Hepatocyte (in vitro differentiated cells): Measurements from ENCODE around the gene ANKRD12.

Source experiments
- CTCF ChIP-seq: fragments of 200-600 bp; sonication (generic); IDR thresholded peaks from 2 replicates; pipeline ENCODE4 v1.5.1; 2016; ENCODE audit warnings: antibody characterized with exemption, mild to moderate bottlenecking; ENCODE audit not compliant: poor library complexity
- EZH2 ChIP-seq: fragments of 200-600 bp; sonication (generic); IDR thresholded peaks from 2 replicates; pipeline ENCODE4 v1.6.1; 2016; ENCODE audit warnings: antibody characterized with exemption, mild to moderate bottlenecking, borderline replicate concordance
- EZH2phosphoT487 ChIP-seq: fragments of 200-600 bp; sonication (generic); IDR thresholded peaks from one replicate; pipeline ENCODE4 v1.6.1; 2018; ENCODE audit warnings: antibody characterized with exemption, mild to moderate bottlenecking, low read depth, moderate library complexity; ENCODE audit not compliant: unreplicated experiment, severe bottlenecking

- no peak for TF ChIP-seq CTCF
- TF ChIP-seq EZH2 = no peak
- no peak for TF ChIP-seq EZH2phosphoT487
Observed at GRCh38 chr18:9330419-9330818, 193.8 kb downstream of the ANKRD12 start.
